Measurements from ENCODE around the gene BIRC5. TPM values are rescaled to one million over a fixed set of nuclear protein-coding genes. Genes with fewer than 3 reads are reported as not detected.
A peak's percentile ranks its signal among the peaks of the same experiment; 100 is the strongest.

BIRC5 gene
- total RNA-seq, 1 donor from 2014 or later, result 134 TPM

DNA sequence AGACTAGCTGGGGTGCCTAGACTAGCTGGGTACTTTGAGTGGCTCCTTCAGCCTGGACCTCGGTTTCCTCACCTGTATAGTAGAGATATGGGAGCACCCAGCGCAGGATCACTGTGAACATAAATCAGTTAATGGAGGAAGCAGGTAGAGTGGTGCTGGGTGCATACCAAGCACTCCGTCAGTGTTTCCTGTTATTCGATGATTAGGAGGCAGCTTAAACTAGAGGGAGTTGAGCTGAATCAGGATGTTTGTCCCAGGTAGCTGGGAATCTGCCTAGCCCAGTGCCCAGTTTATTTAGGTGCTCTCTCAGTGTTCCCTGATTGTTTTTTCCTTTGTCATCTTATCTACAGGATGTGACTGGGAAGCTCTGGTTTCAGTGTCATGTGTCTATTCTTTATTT, 9.0 kb downstream of the BIRC5 start:
- peaks cover 10% of the 10 kb centered on the region for H3K36me3 Mint-ChIP-seq (ENCODE audit: low read depth)
- H3K27me3 Mint-ChIP-seq (ENCODE audit: low read depth), result no peaks in the 10 kb centered on the region
- DNase-seq (ENCODE audit: low read depth, low spot score), result no peak
- no peak overlapping the region for H3K4me3 Mint-ChIP-seq
- peaks cover 8% of the 10 kb centered on the region for H3K4me1 Mint-ChIP-seq
- no peaks in the 10 kb centered on the region for H3K9me3 Mint-ChIP-seq
- TF ChIP-seq CTCF (conservative IDR thresholded peaks at IDR 0.05), result no peak
- H3K27ac Mint-ChIP-seq (ENCODE audit: unreplicated experiment), result no peak overlapping the region

DNA sequence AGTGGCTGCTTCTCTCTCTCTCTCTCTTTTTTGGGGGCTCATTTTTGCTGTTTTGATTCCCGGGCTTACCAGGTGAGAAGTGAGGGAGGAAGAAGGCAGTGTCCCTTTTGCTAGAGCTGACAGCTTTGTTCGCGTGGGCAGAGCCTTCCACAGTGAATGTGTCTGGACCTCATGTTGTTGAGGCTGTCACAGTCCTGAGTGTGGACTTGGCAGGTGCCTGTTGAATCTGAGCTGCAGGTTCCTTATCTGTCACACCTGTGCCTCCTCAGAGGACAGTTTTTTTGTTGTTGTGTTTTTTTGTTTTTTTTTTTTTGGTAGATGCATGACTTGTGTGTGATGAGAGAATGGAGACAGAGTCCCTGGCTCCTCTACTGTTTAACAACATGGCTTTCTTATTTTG, 9.7 kb downstream of the BIRC5 start:
- Mint-ChIP-seq H3K27ac (ENCODE audit: unreplicated experiment) (no peak overlapping the region), H3K9me3 (no peaks in the 10 kb centered on the region), H3K36me3 (ENCODE audit: low read depth) (peaks cover 8% of the 10 kb centered on the region), H3K4me3 (no peak overlapping the region), H3K4me1 (peaks cover 8% of the 10 kb centered on the region), H3K27me3 (ENCODE audit: low read depth) (peaks cover 4% of the 10 kb centered on the region)
- DNase-seq (ENCODE audit: low read depth, low spot score), result no peak
- no peak for TF ChIP-seq CTCF (conservative IDR thresholded peaks at IDR 0.05)

DNA sequence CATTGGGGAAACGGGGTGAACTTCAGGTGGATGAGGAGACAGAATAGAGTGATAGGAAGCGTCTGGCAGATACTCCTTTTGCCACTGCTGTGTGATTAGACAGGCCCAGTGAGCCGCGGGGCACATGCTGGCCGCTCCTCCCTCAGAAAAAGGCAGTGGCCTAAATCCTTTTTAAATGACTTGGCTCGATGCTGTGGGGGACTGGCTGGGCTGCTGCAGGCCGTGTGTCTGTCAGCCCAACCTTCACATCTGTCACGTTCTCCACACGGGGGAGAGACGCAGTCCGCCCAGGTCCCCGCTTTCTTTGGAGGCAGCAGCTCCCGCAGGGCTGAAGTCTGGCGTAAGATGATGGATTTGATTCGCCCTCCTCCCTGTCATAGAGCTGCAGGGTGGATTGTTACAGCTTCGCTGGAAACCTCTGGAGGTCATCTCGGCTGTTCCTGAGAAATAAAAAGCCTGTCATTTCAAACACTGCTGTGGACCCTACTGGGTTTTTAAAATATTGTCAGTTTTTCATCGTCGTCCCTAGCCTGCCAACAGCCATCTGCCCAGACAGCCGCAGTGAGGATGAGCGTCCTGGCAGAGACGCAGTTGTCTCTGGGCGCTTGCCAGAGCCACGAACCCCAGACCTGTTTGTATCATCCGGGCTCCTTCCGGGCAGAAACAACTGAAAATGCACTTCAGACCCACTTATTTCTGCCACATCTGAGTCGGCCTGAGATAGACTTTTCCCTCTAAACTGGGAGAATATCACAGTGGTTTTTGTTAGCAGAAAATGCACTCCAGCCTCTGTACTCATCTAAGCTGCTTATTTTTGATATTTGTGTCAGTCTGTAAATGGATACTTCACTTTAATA, 10.4 kb downstream of the BIRC5 start:
- no peak overlapping the region for H3K27ac Mint-ChIP-seq (ENCODE audit: unreplicated experiment)
- peaks cover 6% of the 10 kb centered on the region for H3K27me3 Mint-ChIP-seq (ENCODE audit: low read depth)
- H3K4me1 Mint-ChIP-seq, result peaks cover 5% of the 10 kb centered on the region
- H3K9me3 Mint-ChIP-seq, result no peaks in the 10 kb centered on the region
- DNase-seq (ENCODE audit: low read depth, low spot score), result no peak
- no peak for TF ChIP-seq CTCF (conservative IDR thresholded peaks at IDR 0.05)
- peaks cover 5% of the 10 kb centered on the region for H3K36me3 Mint-ChIP-seq (ENCODE audit: low read depth)
- H3K4me3 Mint-ChIP-seq, result no peak overlapping the region

- Mint-ChIP-seq H3K36me3 (ENCODE audit: low read depth) (no peaks in the 10 kb centered on the region), H3K27me3 (ENCODE audit: low read depth) (peaks cover 10% of the 10 kb centered on the region), H3K9me3 (no peaks in the 10 kb centered on the region), H3K4me1 (no peaks in the 10 kb centered on the region), H3K4me3 (no peak overlapping the region), H3K27ac (ENCODE audit: unreplicated experiment) (no peak overlapping the region)
- TF ChIP-seq CTCF (conservative IDR thresholded peaks at IDR 0.05), result no peak
- no peak for DNase-seq (ENCODE audit: low read depth, low spot score)
Observed at GRCh38 chr17:78225088-78225865, 11.2 kb downstream of the BIRC5 start.

GRCh38 chr17:78226055-78226758, 12.2 kb downstream of the BIRC5 start:
- DNase-seq (ENCODE audit: low read depth, low spot score), result no peak
- peak overlapping the region; percentile 44 for H3K4me3 Mint-ChIP-seq
- no peak for TF ChIP-seq CTCF (conservative IDR thresholded peaks at IDR 0.05)

More at GRCh38 chr17:78226055-78226758, 12.2 kb downstream of the BIRC5 start:
- Mint-ChIP-seq H3K27me3 (ENCODE audit: low read depth) (peaks cover 19% of the 10 kb centered on the region), H3K36me3 (ENCODE audit: low read depth) (no peaks in the 10 kb centered on the region), H3K4me1 (no peaks in the 10 kb centered on the region), H3K9me3 (no peaks in the 10 kb centered on the region), H3K27ac (ENCODE audit: unreplicated experiment) (no peak overlapping the region)
